K562 (cell line): ENCODE results near the gene U2SURP. TPM values are rescaled to one million over a fixed set of nuclear protein-coding genes. Genes with fewer than 3 reads are reported as not detected.

Source experiments
- ATAC-seq: fragments of 200-7000 bp; cut with Tn5 transposase; 3 replicates; pipeline ENCODE4 v1.9.1; 2020; ENCODE audit warnings: moderate library complexity
- BruUV-seq: library from RNA; stranded (reverse); fragments of 400-500 nt; replicated peaks from 2 replicates; lab custom pipeline; 2021; lab: Mats Ljungman, UMichigan
- CTCF ChIA-PET: fragments of 300-600 bp; formaldehyde crosslinking; extraction: SDS; loops from one replicate; lab custom pipeline; 2021; ENCODE audit warnings: low intra/inter-chr PET ratio; lab: Yijun Ruan, JAX
- POLR2A ChIA-PET: fragments of 300-600, 350-650 bp; sonication (Branson Sonifier 250); formaldehyde crosslinking; extraction: SDS; loops from one replicate; lab custom pipeline; 2021; ENCODE audit warnings: antibody characterized with exemption, inconsistent platforms; lab: Yijun Ruan, JAX
- DNase-seq, 4 experiments: peaks; one replicate each; pipeline versions ENCODE4 v3.0.0 to v3.0.0-alpha.2; 2011 to 2018; ENCODE audit warnings: low spot score in 3 of 4, mixed read lengths in 3 of 4; ENCODE audit errors: extremely low read depth in 1 of 4
- FAIRE-seq: peaks from 2 replicates; lab custom pipeline; 2011; peaks lifted over from hg19 to GRCh38; lab: Jason Lieb, UNC
- H2AFZ ChIP-seq: 2 replicates; pipeline ENCODE4 v1.6.0; 2011; ENCODE audit warnings: low read depth, low read length, control low read depth, inconsistent platforms
- H3K27ac ChIP-seq: fragments of 200-600 bp; 3 replicates; pipeline ENCODE4 v1.8.0; 2011; ENCODE audit warnings: low read depth, mild to moderate bottlenecking, control low read depth, inconsistent platforms, low read length, moderate library complexity, mixed read lengths; ENCODE audit errors: extremely low read depth
- H3K27me3 ChIP-seq, 2 experiments: fragments of 300-600 bp in 1 of 2; 2 replicates in 1 of 2; 3 replicates in 1 of 2; pipeline versions ENCODE4 v1.6.0 to v1.8.0; 2011; ENCODE audit warnings: inconsistent platforms in 2 of 2, low read length in 2 of 2, mild to moderate bottlenecking in 1 of 2, mixed read lengths in 1 of 2, moderate library complexity in 1 of 2; ENCODE audit not compliant: control insufficient read depth in 2 of 2, insufficient read depth in 2 of 2
- H3K36me3 ChIP-seq: fragments of 300-600 bp; 3 replicates; pipeline ENCODE4 v1.8.0; 2011; ENCODE audit warnings: mild to moderate bottlenecking, low read length, inconsistent platforms; ENCODE audit not compliant: control insufficient read depth, insufficient read depth
- H3K4me1 ChIP-seq, 2 experiments: fragments of 200-600 bp in 1 of 2; replicated peaks in 1 of 2; 2 replicates in 1 of 2; 3 replicates in 1 of 2; pipeline versions ENCODE4 v1.5.1 to v1.8.0; 2011; ENCODE audit warnings: inconsistent platforms in 2 of 2, low read length in 2 of 2, mild to moderate bottlenecking in 1 of 2, mixed read lengths in 1 of 2, moderate library complexity in 1 of 2; ENCODE audit not compliant: control insufficient read depth in 2 of 2, insufficient read depth in 2 of 2
- H3K4me2 ChIP-seq: 2 replicates; pipeline ENCODE4 v1.6.1; 2011; ENCODE audit warnings: low read length, control low read depth, inconsistent platforms, mixed read lengths; ENCODE audit not compliant: insufficient read depth
- H3K4me3 ChIP-seq: fragments of 200-600 bp; sonication (generic), shearing (Covaris generic); 2 replicates; pipeline ENCODE4 v1.5.1; 2016; ENCODE audit warnings: control low read depth, inconsistent platforms
- H3K79me2 ChIP-seq: fragments of 200-600 bp; 3 replicates; pipeline ENCODE4 v1.8.0; 2011; ENCODE audit warnings: low read length, inconsistent platforms; ENCODE audit not compliant: control insufficient read depth, insufficient read depth
- H3K9ac ChIP-seq, 2 experiments: 2 replicates each; pipeline versions ENCODE4 v1.6.0 to v1.6.1; 2011; ENCODE audit warnings: low read depth in 2 of 2, low read length in 2 of 2, control low read depth in 1 of 2, inconsistent platforms in 1 of 2, mild to moderate bottlenecking in 1 of 2, mixed read lengths in 1 of 2; ENCODE audit not compliant: insufficient read depth in 1 of 2
- H3K9me1 ChIP-seq: one replicate; pipeline ENCODE4 v1.6.0; 2011; ENCODE audit warnings: inconsistent platforms, mild to moderate bottlenecking, low read length, moderate library complexity; ENCODE audit not compliant: control insufficient read depth, insufficient read depth
- H3K9me3 ChIP-seq: replicated peaks from 2 replicates; pipeline ENCODE4 v1.5.1; 2011; ENCODE audit warnings: low read depth, low read length, inconsistent platforms; ENCODE audit not compliant: control insufficient read depth, insufficient read depth
- H4K20me1 ChIP-seq: replicated peaks from 2 replicates; pipeline ENCODE4 v1.6.1; 2011; ENCODE audit warnings: low read length, inconsistent platforms, mixed read lengths; ENCODE audit not compliant: control insufficient read depth, insufficient read depth
- HBP1 ChIP-seq: fragments of 450-650 bp; formaldehyde crosslinking; IDR thresholded peaks from 2 replicates; pipeline ENCODE4 v1.4.0; 2022; ENCODE audit warnings: missing genetic modification characterization
- RCOR1 ChIP-seq, 2 experiments: IDR thresholded peaks; 2 replicates each; pipeline ENCODE4 v1.6.1; 2012; ENCODE audit warnings: low read depth in 2 of 2, low read length in 2 of 2, borderline replicate concordance in 1 of 2, improper control_type of control experiment in 1 of 2
- STAT5B ChIP-seq: fragments of 250-450 bp; sonication (Bioruptor Pico); IDR thresholded peaks from 2 replicates; pipeline ENCODE4 v1.8.0; 2021; ENCODE audit warnings: mild to moderate bottlenecking, inconsistent platforms
- ZFP30 ChIP-seq: fragments of 250-450 bp; sonication (Bioruptor Pico); IDR thresholded peaks from 2 replicates; pipeline ENCODE4 v1.8.0; 2022; ENCODE audit warnings: moderate library complexity, mild to moderate bottlenecking, inconsistent platforms, borderline replicate concordance
- ZNF3 ChIP-seq: fragments of 250-450 bp; sonication (Bioruptor Pico); IDR thresholded peaks from 2 replicates; pipeline ENCODE4 v1.5.0; 2021; ENCODE audit warnings: mild to moderate bottlenecking, moderate library complexity
- WGBS: fragments of 100-300 bp; shearing (Covaris generic); methylation state at CpG from one replicate; pipeline ENCODE4 v1.1.6; 2016; ENCODE audit warnings: low coverage, mixed read lengths; ENCODE audit not compliant: insufficient coverage; ENCODE audit errors: missing lambda C conversion rate; 5-methylcytosine and 5-hydroxymethylcytosine counted together
- in situ Hi-C: fragments of 300-500 bp; cut with MboI; formaldehyde crosslinking; loops from 4 replicates; pipeline ENCODE4 v1.15.0; 2018; ENCODE audit warnings: inconsistent platforms, mixed read lengths
- intact Hi-C: fragments of 100-400 bp; cut with micrococcal nuclease; formaldehyde crosslinking; loops from 2 replicates; pipeline ENCODE4 v1.14.2; 2022
- polyA plus RNA-seq, 8 experiments: library from polyadenylated mRNA; depleted of rRNA in 4 of 8; stranded (reverse) in 5 of 8; unstranded in 3 of 8; fragments of >200 nt; fragmentation: Nextera tagmentation in 2 of 8; fragmentation: Illumina TruSeq in 1 of 8; extraction: Ambion mirVana in 2 of 8; extraction: Trizol in 1 of 8; gene quantifications; 2 replicates each; pipeline versions ENCODE4 v1.2.1 to v1.2.3, GENCODE V29; 2011 to 2014; ENCODE audit warnings: inconsistent platforms in 1 of 8, missing spikeins in 1 of 8
- total RNA-seq, 7 experiments: library from RNA; depleted of rRNA in 6 of 7; stranded (reverse); fragments of >200 nt in 6 of 7; fragmentation: Illumina TruSeq in 2 of 7; extraction: Trizol in 2 of 7; gene quantifications; 2 replicates each; pipeline versions ENCODE4 v1.2.1 to v1.2.3, GENCODE V29; 2011 to 2021; ENCODE audit warnings: low replicate concordance in 1 of 7

U2SURP gene
- total and polyA plus RNA-seq, 9 of the 15 experiments (the other 6 are each of a cell fraction or from before 2014, with no cell fraction given): 128 to 322 (median 191) TPM

GRCh38 chr3:142962175-142962519 is 39.2 kb upstream of the U2SURP start:
- no peak overlapping the region for H3K4me2 ChIP-seq
- FAIRE-seq (no peak), ATAC-seq (no peak), DNase-seq (no peak)
- no peak for TF ChIP-seq STAT5B
- no peak for TF ChIP-seq ZFP30 (CRISPR knock-in tag)
- no peak for TF ChIP-seq HBP1
- no peak for TF ChIP-seq ZNF3 (CRISPR knock-in tag)
- TF ChIP-seq RCOR1 (IDR thresholded peaks at IDR 0.05; ENCODE audit: borderline replicate concordance in 1 of 2, low read depth in 2 of 2, low read length in 2 of 2): no peak
- peaks cover 8 to 23% of the 10 kb centered on the region in 2 experiments; a peak in 4 of 5 replicates for H3K4me1 ChIP-seq
- no peaks in the 10 kb centered on the region for H3K9me1 ChIP-seq
- POLR2A ChIA-PET: interaction anchor here (0.6 to 1.8 kb wide), 3 partner anchors 10 to 22 kb away, joined by 4 to 6 read pairs (median 5); no protein-coding TSS in a partner anchor
- H3K4me3 ChIP-seq: no peak overlapping the region
- H3K9ac ChIP-seq: no peak overlapping the region
- no peaks in the 10 kb centered on the region for H3K79me2 ChIP-seq
- BruUV-seq: no TSS peak
- no peaks in the 10 kb centered on the region for H3K27me3 ChIP-seq
- CTCF ChIA-PET: no interaction called here
- H3K9me3 ChIP-seq: peaks cover 2% of the 10 kb centered on the region; the same call in 1 of the 2 replicates
- in situ Hi-C loops: no loop called here
- 93% methylated on average over 14 of the region's 19 CpGs for WGBS
- intact Hi-C loops: no loop called here
- no peak overlapping the region for H2AFZ ChIP-seq
- H4K20me1 ChIP-seq: no peaks in the 10 kb centered on the region
- H3K27ac ChIP-seq: no peak overlapping the region
- H3K36me3 ChIP-seq: no peaks in the 10 kb centered on the region
